Keratinocyte (primary cell): ENCODE results near the gene FAM161B. TPM values are rescaled to one million over a fixed set of nuclear protein-coding genes. Genes with fewer than 3 reads are reported as not detected.
"Not testable (repeated sequence)": the region's sequence is repeated elsewhere in the genome, so short reads cannot be mapped to it uniquely, and the experiment has no call there.

Experiments used
- DNase-seq: peaks from one replicate; pipeline ENCODE4 v3.0.0-alpha.2; 2011; ENCODE audit warnings: low read depth, missing footprints, low spot score
- FAIRE-seq: peaks from 2 replicates; lab custom pipeline; 2011; peaks lifted over from hg19 to GRCh38; lab: Jason Lieb, UNC
- H2AFZ ChIP-seq: 2 replicates; pipeline ENCODE4 v1.6.0; 2012; ENCODE audit warnings: low read length, control low read depth, inconsistent platforms; ENCODE audit not compliant: control insufficient read depth
- H3K27ac ChIP-seq: 2 replicates; pipeline ENCODE4 v1.5.1; 2011; ENCODE audit warnings: low read length; ENCODE audit not compliant: control insufficient read depth, insufficient read depth
- H3K27me3 ChIP-seq: 3 replicates; pipeline ENCODE4 v1.6.0; 2011; ENCODE audit warnings: low read length; ENCODE audit not compliant: control insufficient read depth, insufficient read depth; ENCODE audit errors: extremely low read depth
- H3K36me3 ChIP-seq, 2 experiments: 2 replicates in 1 of 2; 3 replicates in 1 of 2; pipeline ENCODE4 v1.5.1; 2011; ENCODE audit warnings: low read length in 2 of 2, mild to moderate bottlenecking in 1 of 2; ENCODE audit not compliant: control insufficient read depth in 2 of 2, insufficient read depth in 2 of 2; ENCODE audit errors: extremely low read depth in 1 of 2
- H3K4me1 ChIP-seq: 3 replicates; pipeline ENCODE4 v1.5.1; 2011; ENCODE audit warnings: low read length; ENCODE audit not compliant: control insufficient read depth, insufficient read depth; ENCODE audit errors: extremely low read depth
- H3K4me2 ChIP-seq: 3 replicates; pipeline ENCODE4 v1.6.0; 2011; ENCODE audit warnings: low read depth, low read length; ENCODE audit not compliant: control insufficient read depth, insufficient read depth; ENCODE audit errors: extremely low read depth
- H3K4me3 ChIP-seq, 3 experiments: fragments of 200-600 bp in 1 of 3; sonication (generic) in 1 of 3; 2 replicates in 2 of 3; 3 replicates in 1 of 3; pipeline ENCODE4 v1.5.1; 2011 to 2016; ENCODE audit warnings: low read length in 3 of 3, mild to moderate bottlenecking in 3 of 3, control low read depth in 2 of 3, inconsistent platforms in 1 of 3, low read depth in 1 of 3, mixed read lengths in 1 of 3, mixed run types in 1 of 3, moderate library complexity in 1 of 3; ENCODE audit not compliant: control insufficient read depth in 2 of 3, insufficient read depth in 2 of 3; ENCODE audit errors: extremely low read depth in 1 of 3
- H3K79me2 ChIP-seq: 2 replicates; pipeline ENCODE4 v1.6.0; 2012; ENCODE audit warnings: low read length; ENCODE audit not compliant: control insufficient read depth, insufficient read depth
- H3K9ac ChIP-seq: 3 replicates; pipeline ENCODE4 v1.6.0; 2011; ENCODE audit warnings: low read length; ENCODE audit not compliant: control insufficient read depth, insufficient read depth; ENCODE audit errors: extremely low read depth
- H3K9me1 ChIP-seq: 3 replicates; pipeline ENCODE4 v1.6.0; 2011; ENCODE audit warnings: low read length; ENCODE audit not compliant: control insufficient read depth, insufficient read depth; ENCODE audit errors: extremely low read depth
- H3K9me3 ChIP-seq: 2 replicates; pipeline ENCODE4 v1.5.1; 2012; ENCODE audit warnings: low read depth, low read length; ENCODE audit not compliant: control insufficient read depth
- H4K20me1 ChIP-seq: 3 replicates; pipeline ENCODE4 v1.6.0; 2011; ENCODE audit warnings: low read length; ENCODE audit not compliant: control insufficient read depth, insufficient read depth; ENCODE audit errors: extremely low read depth
- EZH2 ChIP-seq: IDR thresholded peaks from one replicate; pipeline ENCODE4 v1.6.1; 2012; ENCODE audit warnings: inconsistent platforms, mild to moderate bottlenecking, low read length, moderate library complexity
- dilution Hi-C: fragments of 300-500 bp; cut with MboI; formaldehyde crosslinking; loops from one replicate; pipeline ENCODE4 v1.7.0; 2020; ENCODE audit warnings: low sequenced_read_pairs; ENCODE audit not compliant: extremely low pct_ligation_motif_present
- polyA plus RNA-seq, 5 experiments: library from polyadenylated mRNA; depleted of rRNA in 3 of 5; stranded (reverse) in 3 of 5; stranded (forward) in 1 of 5; unstranded in 1 of 5; fragments of >200 nt; gene quantifications; 1 replicate in 1 of 5; 2 replicates in 3 of 5; 3 replicates in 1 of 5; pipeline versions ENCODE4 v1.2.1 to v1.2.3, GENCODE V29; 2011 to 2012; ENCODE audit warnings: missing spikeins in 2 of 5, low read depth in 1 of 5, low replicate concordance in 1 of 5
- TF ChIP-seq, protein P1 (sequence below), 3 experiments: IDR thresholded peaks in 1 of 3; conservative IDR thresholded peaks in 1 of 3; optimal IDR thresholded peaks in 1 of 3; 2 replicates in 2 of 3; 3 replicates in 1 of 3; pipeline versions ENCODE3 to v1.5.1; 2011; ENCODE audit warnings: low read length in 3 of 3, mild to moderate bottlenecking in 3 of 3, moderate library complexity in 2 of 3, control low read depth in 1 of 3, inconsistent platforms in 1 of 3; ENCODE audit not compliant: insufficient read depth in 2 of 3; ENCODE audit errors: extremely low read depth in 1 of 3

Gene FAM161B
- polyA plus RNA-seq, 1 donor (not counting 4 experiments of a cell fraction or from before 2014, with no cell fraction given), result 1.5 TPM

DNA sequence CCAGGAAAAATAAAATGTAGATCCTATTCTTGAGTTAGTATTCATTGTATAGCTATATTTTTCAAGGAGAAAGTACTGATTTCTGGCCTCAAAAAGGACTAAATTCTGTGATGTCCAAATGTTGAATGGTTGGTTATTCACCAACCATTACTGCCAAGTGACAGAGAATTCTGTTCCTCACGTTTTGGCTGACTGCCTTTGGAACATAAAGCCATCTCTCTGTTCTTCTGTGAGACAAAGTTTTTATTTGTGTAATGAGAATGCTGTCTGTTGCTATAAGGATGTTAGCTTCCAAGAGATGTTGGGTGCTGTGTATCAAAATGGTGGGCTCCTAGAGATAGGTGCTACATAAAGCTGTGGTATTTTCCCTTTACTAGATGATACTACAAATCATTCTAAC lies 54.0 kb downstream of the FAM161B start:
- peaks cover 34% of the 10 kb centered on the region for H3K79me2 ChIP-seq
- no peaks in the 10 kb centered on the region for H3K27me3 ChIP-seq
- FAIRE-seq (no peak), DNase-seq (no peak)
- H3K9ac ChIP-seq, result no peak overlapping the region
- H2AFZ ChIP-seq, result no peak overlapping the region
- H3K9me3 ChIP-seq, result no peaks in the 10 kb centered on the region
- TF ChIP-seq EZH2, result no peak
- TF ChIP-seq, protein P1, sequence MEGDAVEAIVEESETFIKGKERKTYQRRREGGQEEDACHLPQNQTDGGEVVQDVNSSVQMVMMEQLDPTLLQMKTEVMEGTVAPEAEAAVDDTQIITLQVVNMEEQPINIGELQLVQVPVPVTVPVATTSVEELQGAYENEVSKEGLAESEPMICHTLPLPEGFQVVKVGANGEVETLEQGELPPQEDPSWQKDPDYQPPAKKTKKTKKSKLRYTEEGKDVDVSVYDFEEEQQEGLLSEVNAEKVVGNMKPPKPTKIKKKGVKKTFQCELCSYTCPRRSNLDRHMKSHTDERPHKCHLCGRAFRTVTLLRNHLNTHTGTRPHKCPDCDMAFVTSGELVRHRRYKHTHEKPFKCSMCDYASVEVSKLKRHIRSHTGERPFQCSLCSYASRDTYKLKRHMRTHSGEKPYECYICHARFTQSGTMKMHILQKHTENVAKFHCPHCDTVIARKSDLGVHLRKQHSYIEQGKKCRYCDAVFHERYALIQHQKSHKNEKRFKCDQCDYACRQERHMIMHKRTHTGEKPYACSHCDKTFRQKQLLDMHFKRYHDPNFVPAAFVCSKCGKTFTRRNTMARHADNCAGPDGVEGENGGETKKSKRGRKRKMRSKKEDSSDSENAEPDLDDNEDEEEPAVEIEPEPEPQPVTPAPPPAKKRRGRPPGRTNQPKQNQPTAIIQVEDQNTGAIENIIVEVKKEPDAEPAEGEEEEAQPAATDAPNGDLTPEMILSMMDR (optimal IDR thresholded peaks at IDR 0.05 in 1 of 3, IDR thresholded peaks at IDR 0.05 in 1 of 3, conservative IDR thresholded peaks at IDR 0.05 in 1 of 3; ENCODE audit: extremely low read depth in 1 of 3, insufficient read depth in 2 of 3, low read length in 3 of 3), result no peak
- dilution Hi-C loops, result no loop called here
- H3K9me1 ChIP-seq, result peaks cover 3% of the 10 kb centered on the region
- H3K4me2 ChIP-seq, result no peak overlapping the region
- no peak overlapping the region for H3K4me3 ChIP-seq
- H3K4me1 ChIP-seq, result no peaks in the 10 kb centered on the region
- no peak overlapping the region for H3K27ac ChIP-seq
- peaks cover 30 to 47% of the 10 kb centered on the region in 2 experiments for H3K36me3 ChIP-seq
- H4K20me1 ChIP-seq, result peaks cover 3% of the 10 kb centered on the region

DNA sequence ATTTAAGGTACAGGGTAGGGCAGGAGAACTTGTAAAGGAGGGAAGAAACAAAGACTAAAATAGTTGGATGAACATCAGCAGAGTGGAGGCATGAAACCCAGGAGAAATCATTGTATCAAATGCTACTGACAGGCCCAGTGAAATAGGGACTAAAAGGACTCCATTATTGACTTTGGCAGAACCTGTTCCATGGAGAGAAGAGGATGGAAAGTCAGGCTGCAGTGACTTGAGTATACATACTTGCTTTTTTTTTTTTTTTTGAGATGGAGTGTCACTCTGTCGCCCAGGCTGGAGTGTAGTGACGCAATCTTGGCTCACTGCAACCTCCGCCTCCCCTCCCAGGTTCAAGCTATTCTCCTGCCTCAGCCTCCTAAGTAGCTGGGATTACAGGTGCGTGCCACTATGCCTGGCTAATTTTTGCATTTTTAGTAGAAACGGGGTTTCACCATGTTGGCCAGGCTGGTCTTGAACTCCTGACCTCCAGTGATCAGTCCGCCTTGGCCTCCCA lies 55.7 kb downstream of the FAM161B start:
- H3K9me3 ChIP-seq, H2AFZ ChIP-seq, FAIRE-seq, H3K9ac ChIP-seq, dilution Hi-C loops, H3K27me3 ChIP-seq, H3K4me2 ChIP-seq, H3K27ac ChIP-seq, H3K4me3 ChIP-seq, H4K20me1 ChIP-seq, DNase-seq, H3K9me1 ChIP-seq, H3K4me1 ChIP-seq: not testable (repeated sequence)
- H3K79me2 ChIP-seq, result peaks cover 51% of the 10 kb centered on the region
- peaks cover 26 to 43% of the 10 kb centered on the region in 2 experiments for H3K36me3 ChIP-seq

DNA sequence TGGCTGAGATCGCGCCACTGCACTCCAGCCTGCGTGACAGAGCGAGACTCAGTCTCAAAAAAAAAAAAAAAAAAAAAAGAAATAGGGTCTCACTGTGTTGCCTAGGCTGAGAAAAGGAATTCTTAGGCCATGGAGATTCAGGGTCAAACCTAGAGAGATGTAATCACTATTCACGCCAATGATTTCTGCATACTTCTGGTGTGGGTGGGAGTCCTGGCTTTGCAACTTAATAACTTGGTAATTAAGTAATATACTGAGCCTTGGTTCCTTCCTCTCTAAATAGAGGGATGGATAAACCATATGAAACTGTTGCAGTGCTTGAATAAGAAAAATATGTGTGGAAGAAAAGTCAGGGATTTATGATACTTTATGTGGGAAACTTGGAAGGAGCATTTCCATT lies 60.5 kb downstream of the FAM161B start:
- Histone ChIP-seq H3K9ac (peak overlapping the region; percentile 98), H3K9me1 (peaks cover 3% of the 10 kb centered on the region), H3K36me3 (peaks cover 8 to 17% of the 10 kb centered on the region in 2 experiments), H3K4me3 (peak overlapping the region; percentile 1 to 99 (median 8)), H3K4me2 (peak overlapping the region; percentile 96), H2AFZ (no peak overlapping the region), H4K20me1 (no peaks in the 10 kb centered on the region), H3K27me3 (no peaks in the 10 kb centered on the region), H3K9me3 (no peaks in the 10 kb centered on the region), H3K4me1 (peaks cover 16% of the 10 kb centered on the region), H3K27ac (peak overlapping the region; percentile 93), H3K79me2 (peaks cover 72% of the 10 kb centered on the region)
- no peak for FAIRE-seq
- dilution Hi-C loops, result no loop called here
- DNase-seq, result no peak
- TF ChIP-seq, protein P1 (optimal IDR thresholded peaks at IDR 0.05 in 1 of 3, IDR thresholded peaks at IDR 0.05 in 1 of 3, conservative IDR thresholded peaks at IDR 0.05 in 1 of 3; ENCODE audit: extremely low read depth in 1 of 3, insufficient read depth in 2 of 3, low read length in 3 of 3), result no peak
- no peak for TF ChIP-seq EZH2
